NCI-H82 (cell line): ENCODE results near the gene DDAH2.

ENCODE experiments used
- DNase-seq: peaks from one replicate; lab custom pipeline; 2025; lab: John Stamatoyannopoulos, UW

Gene DDAH2

GRCh38 chr6:31690231-31691077, 38.6 kb downstream of the DDAH2 start:
- DNase-seq = no peak

GRCh38 chr6:31689249-31690110, 39.6 kb downstream of the DDAH2 start:
- DNase-seq = no peak

- DNase-seq = no peak
Measured at GRCh38 chr6:31687860-31688693, 41.0 kb downstream of the DDAH2 start.

GRCh38 chr6:31687321-31687720, 41.8 kb downstream of the DDAH2 start:
- no peak for DNase-seq

- no peak for DNase-seq
Measured at GRCh38 chr6:31686483-31686882, 42.6 kb downstream of the DDAH2 start.

- DNase-seq = no peak
Measured at GRCh38 chr6:31683591-31683990, 45.5 kb downstream of the DDAH2 start.

GRCh38 chr6:31681135-31681671, 47.9 kb downstream of the DDAH2 start:
- DNase-seq = no peak

- DNase-seq = peak; percentile 88
Measured at GRCh38 chr6:31680226-31681134, 48.6 kb downstream of the DDAH2 start, which contains the start of gene LY6G5C. Gene LY6G5C (minus strand): TSS chr6:31681067. CDS start chr6:31680373, 694 bp downstream.

GRCh38 chr6:31677955-31678354, 51.1 kb downstream of the DDAH2 start:
- DNase-seq = no peak
